HepG2 (cell line): ENCODE measurements around the gene PHACTR3. TPM values are rescaled to one million over a fixed set of nuclear protein-coding genes. Genes with fewer than 3 reads are reported as not detected.

ENCODE experiments used
- ATAC-seq: fragments of 200-7000 bp; cut with Tn5 transposase; 3 replicates; pipeline ENCODE4 v1.9.1; 2020; ENCODE audit warnings: mild to moderate bottlenecking, moderate library complexity
- BruUV-seq: library from RNA; stranded (reverse); fragments of 400-500 nt; replicated peaks from 2 replicates; lab custom pipeline; 2021; lab: Mats Ljungman, UMichigan
- CTCF ChIA-PET: fragments of 300-600 bp; formaldehyde crosslinking; extraction: SDS; loops from one replicate; lab custom pipeline; 2021; ENCODE audit warnings: low total read pairs, inconsistent platforms, low intra/inter-chr PET ratio; lab: Yijun Ruan, JAX
- POLR2A ChIA-PET: fragments of 350-600 bp; sonication (Branson Sonifier 250); formaldehyde crosslinking; loops from one replicate; lab custom pipeline; 2020; ENCODE audit warnings: antibody characterized with exemption, inconsistent platforms; lab: Yijun Ruan, JAX
- DNase-seq: peaks from one replicate; pipeline ENCODE4 v3.0.0-alpha.2; 2015; ENCODE audit warnings: low spot score
- FAIRE-seq: peaks from 3 replicates; lab custom pipeline; 2011; peaks lifted over from hg19 to GRCh38; lab: Jason Lieb, UNC
- H2AFZ ChIP-seq: one replicate; pipeline ENCODE4 v1.6.1; 2011; ENCODE audit warnings: low read length, inconsistent platforms
- H3K27ac ChIP-seq: fragments of 300-600 bp; 3 replicates; pipeline ENCODE4 v1.8.0; 2011; ENCODE audit warnings: mixed run types, mild to moderate bottlenecking, mixed read lengths, low read length, inconsistent platforms; ENCODE audit not compliant: insufficient read depth; ENCODE audit errors: extremely low read length
- H3K27me3 ChIP-seq, 2 experiments: fragments of 200-600 bp in 1 of 2; 2 replicates in 1 of 2; 3 replicates in 1 of 2; pipeline versions ENCODE4 v1.6.0 to v1.8.0; 2011; ENCODE audit warnings: low read length in 2 of 2, mild to moderate bottlenecking in 2 of 2, moderate library complexity in 2 of 2, inconsistent platforms in 1 of 2; ENCODE audit not compliant: insufficient read depth in 2 of 2, control insufficient read depth in 1 of 2
- H3K36me3 ChIP-seq, 2 experiments: fragments of 200-600 bp in 1 of 2; replicated peaks in 1 of 2; 2 replicates in 1 of 2; 3 replicates in 1 of 2; pipeline versions ENCODE4 v1.5.1 to v1.8.0; 2011; ENCODE audit warnings: low read length in 2 of 2, inconsistent platforms in 1 of 2; ENCODE audit not compliant: insufficient read depth in 2 of 2, control insufficient read depth in 1 of 2
- H3K4me1 ChIP-seq: 2 replicates; pipeline ENCODE4 v1.5.1; 2012; ENCODE audit warnings: low read length, inconsistent platforms; ENCODE audit not compliant: insufficient read depth
- H3K4me2 ChIP-seq: 2 replicates; pipeline ENCODE4 v1.6.0; 2011; ENCODE audit warnings: low read depth, low read length, inconsistent platforms
- H3K4me3 ChIP-seq, 3 experiments: fragments of 200-600 bp in 1 of 3; sonication (generic), shearing (Covaris generic) in 1 of 3; replicated peaks in 1 of 3; 2 replicates each; pipeline ENCODE4 v1.5.1; 2011 to 2016; ENCODE audit warnings: low read length in 3 of 3, inconsistent platforms in 2 of 3, low read depth in 2 of 3, mild to moderate bottlenecking in 2 of 3, control low read depth in 1 of 3, mixed read lengths in 1 of 3; ENCODE audit not compliant: insufficient read depth in 1 of 3
- H3K79me2 ChIP-seq: one replicate; pipeline ENCODE4 v1.6.1; 2011; ENCODE audit warnings: low read length, inconsistent platforms; ENCODE audit not compliant: insufficient read depth
- H3K9ac ChIP-seq: 2 replicates; pipeline ENCODE4 v1.6.0; 2011; ENCODE audit warnings: mild to moderate bottlenecking, low read depth, low read length, inconsistent platforms; ENCODE audit not compliant: insufficient read depth
- H3K9me3 ChIP-seq: 2 replicates; pipeline ENCODE4 v1.5.1; 2012; ENCODE audit warnings: mild to moderate bottlenecking, low read length
- H4K20me1 ChIP-seq: 2 replicates; pipeline ENCODE4 v1.6.0; 2011; ENCODE audit warnings: inconsistent platforms, mild to moderate bottlenecking, low read length, moderate library complexity; ENCODE audit not compliant: insufficient read depth
- FOXP4 ChIP-seq: sonication (generic); formaldehyde crosslinking; IDR thresholded peaks from 2 replicates; pipeline ENCODE4 v1.4.0; 2020; ENCODE audit warnings: missing genetic modification reagents
- KAT7 ChIP-seq: IDR thresholded peaks from 2 replicates; pipeline ENCODE4 v1.6.1; 2018; ENCODE audit warnings: borderline replicate concordance, missing compliant biosample characterization
- RERE ChIP-seq: IDR thresholded peaks from 2 replicates; pipeline ENCODE4 v1.6.1; 2016; ENCODE audit warnings: low read depth, missing genetic modification reagents, missing compliant biosample characterization
- TRIM22 ChIP-seq: fragments of 450-650 bp; IDR thresholded peaks from 2 replicates; pipeline ENCODE4 v1.6.1; 2017
- XRCC5 ChIP-seq: fragments of 200-400 bp; formaldehyde crosslinking; optimal IDR thresholded peaks from 2 replicates; pipeline ENCODE3; 2017; ENCODE audit warnings: mild to moderate bottlenecking, low read length
- ZNF687 ChIP-seq: sonication (generic); formaldehyde crosslinking; IDR thresholded peaks from 2 replicates; pipeline ENCODE4 v1.5.1; 2020; ENCODE audit warnings: mild to moderate bottlenecking, missing genetic modification reagents, moderate library complexity
- WGBS: methylation state at CpG from one replicate; pipeline ENCODE4 v1.1.6; 2017; ENCODE audit warnings: low lambda C conversion rate; 5-methylcytosine and 5-hydroxymethylcytosine counted together
- in situ Hi-C: cut with HindIII; loops from 2 replicates; pipeline ENCODE4 v1.10.0; 2017; ENCODE audit warnings: low pct_unique_long_range_greater_than_20kb; ENCODE audit not compliant: extremely low pct_ligation_motif_present
- intact Hi-C: fragments of 100-400 bp; cut with micrococcal nuclease; formaldehyde crosslinking; loops from one replicate; pipeline ENCODE4 v1.10.0; 2022; ENCODE audit not compliant: unreplicated experiment
- polyA plus RNA-seq, 8 experiments: library from polyadenylated mRNA; depleted of rRNA in 3 of 8; stranded (reverse) in 7 of 8; unstranded in 1 of 8; fragments of >200 nt; fragmentation: Illumina TruSeq in 4 of 8; extraction: Trizol in 4 of 8; gene quantifications; 2 replicates each; pipeline versions ENCODE4 v1.2.1 to v1.2.3, GENCODE V29; 2011 to 2016; ENCODE audit warnings: low read depth in 4 of 8, missing spikeins in 1 of 8, mixed read lengths in 1 of 8; ENCODE audit not compliant: insufficient read depth in 1 of 8
- total RNA-seq, 5 experiments: library from RNA; depleted of rRNA; stranded (reverse); fragments of >200 nt; fragmentation: Illumina TruSeq; extraction: Trizol; gene quantifications; 2 replicates each; pipeline ENCODE4 v1.2.3, GENCODE V29; 2016; ENCODE audit warnings: low read depth in 1 of 5

Gene PHACTR3
- total and polyA plus RNA-seq, 2 of the 13 experiments (the other 11 are each of a cell fraction or from before 2014, with no cell fraction given) = not detected

- H3K27me3 ChIP-seq = peaks cover 3 to 18% of the 10 kb centered on the region in 2 experiments; a peak in 2 of 5 replicates
- CTCF ChIA-PET = no interaction called here
These were observed 175.5 kb downstream of the PHACTR3 start for GRCh38 chr20:59779656-59780380.

More at GRCh38 chr20:59779656-59780380, 175.5 kb downstream of the PHACTR3 start:
- DNase-seq = no peak
- no peak for ATAC-seq
- H4K20me1 ChIP-seq = peaks cover 3% of the 10 kb centered on the region; the same call in 1 of the 2 replicates
- BruUV-seq = no TSS peak
- H2AFZ ChIP-seq = no peak overlapping the region
- TF ChIP-seq TRIM22 (no peak), RERE (CRISPR knock-in tag) (no peak), FOXP4 (CRISPR knock-in tag) (no peak), ZNF687 (CRISPR knock-in tag) (no peak), KAT7 (CRISPR knock-in tag) (no peak), XRCC5 (no peak)
- in situ Hi-C loops (no loop called here), intact Hi-C loops (no loop called here)
- no peaks in the 10 kb centered on the region for H3K79me2 ChIP-seq
- POLR2A ChIA-PET = no interaction called here
- no peak overlapping the region for H3K4me3 ChIP-seq
- H3K27ac ChIP-seq = no peak overlapping the region
- H3K4me1 ChIP-seq = no peaks in the 10 kb centered on the region
- 19% methylated on average over 10 of the region's 10 CpGs for WGBS
- no peak overlapping the region for H3K9ac ChIP-seq
- H3K4me2 ChIP-seq = no peak overlapping the region
- H3K36me3 ChIP-seq = no peaks in the 10 kb centered on the region
- no peak for FAIRE-seq
- H3K9me3 ChIP-seq = no peaks in the 10 kb centered on the region
